ENCODE results near the gene GRK4. TPM values are rescaled to one million over a fixed set of nuclear protein-coding genes. Genes with fewer than 3 reads are reported as not detected.

The GRK4 gene
- total RNA-seq, 1 experiment from 2014 or later: 4.2 TPM

- Histone ChIP-seq H3K79me2 (ENCODE audit: insufficient read depth, low read length) (no peaks in the 10 kb centered on the region), H2AFZ (ENCODE audit: low read depth, low read length, poor library complexity, severe bottlenecking) (peak overlapping the region; percentile 6), H3K4me3 (replicated peaks in 1 of 2; ENCODE audit: low read depth in 1 of 2, low read length in 2 of 2) (no peak overlapping the region), H3K9me3 (ENCODE audit: control insufficient read depth in 1 of 2, insufficient read depth in 1 of 2, low read depth in 1 of 2, low read length in 2 of 2) (no peaks in the 10 kb centered on the region), H3K27me3 (ENCODE audit: insufficient read depth, low read length) (no peaks in the 10 kb centered on the region), H3K9me2 (ENCODE audit: insufficient read depth) (no peaks in the 10 kb centered on the region), H3K36me3 (ENCODE audit: control insufficient read depth in 1 of 2, insufficient read depth in 2 of 2, low read length in 2 of 2) (no peaks in the 10 kb centered on the region), H3K27ac (ENCODE audit: low read depth, low read length) (no peak overlapping the region), H3K9ac (ENCODE audit: low read length) (no peak overlapping the region), H3K4me2 (ENCODE audit: low read length) (no peak overlapping the region), H3K4me1 (ENCODE audit: control insufficient read depth in 1 of 2, insufficient read depth in 2 of 2, low read length in 2 of 2) (peaks cover 0 to 11% of the 10 kb centered on the region in 2 experiments; a peak in 2 of 4 replicates), H4K20me1 (ENCODE audit: insufficient read depth) (no peaks in the 10 kb centered on the region)
- peak; percentile 15 for DNase-seq (ENCODE audit: low read depth, low spot score)
- BruUV-seq (replicated peaks): no TSS peak
- POLR2A ChIA-PET: no interaction called here
- TF ChIP-seq CBX3 (IDR thresholded peaks at IDR 0.05; ENCODE audit: low read depth) (no peak), RAD21 (IDR thresholded peaks at IDR 0.05; ENCODE audit: low read depth) (peak; percentile 36; the same call in 1 of the 2 replicates), ZBTB33 (IDR thresholded peaks at IDR 0.05; ENCODE audit: extremely low read depth, insufficient replicate concordance, low read length) (no peak), EGR1 (IDR thresholded peaks at IDR 0.05; ENCODE audit: low read depth) (no peak), YY1 (IDR thresholded peaks at IDR 0.05; ENCODE audit: extremely low read depth, insufficient replicate concordance, low read depth, low read length) (no peak)
- TF ChIP-seq, protein P1, sequence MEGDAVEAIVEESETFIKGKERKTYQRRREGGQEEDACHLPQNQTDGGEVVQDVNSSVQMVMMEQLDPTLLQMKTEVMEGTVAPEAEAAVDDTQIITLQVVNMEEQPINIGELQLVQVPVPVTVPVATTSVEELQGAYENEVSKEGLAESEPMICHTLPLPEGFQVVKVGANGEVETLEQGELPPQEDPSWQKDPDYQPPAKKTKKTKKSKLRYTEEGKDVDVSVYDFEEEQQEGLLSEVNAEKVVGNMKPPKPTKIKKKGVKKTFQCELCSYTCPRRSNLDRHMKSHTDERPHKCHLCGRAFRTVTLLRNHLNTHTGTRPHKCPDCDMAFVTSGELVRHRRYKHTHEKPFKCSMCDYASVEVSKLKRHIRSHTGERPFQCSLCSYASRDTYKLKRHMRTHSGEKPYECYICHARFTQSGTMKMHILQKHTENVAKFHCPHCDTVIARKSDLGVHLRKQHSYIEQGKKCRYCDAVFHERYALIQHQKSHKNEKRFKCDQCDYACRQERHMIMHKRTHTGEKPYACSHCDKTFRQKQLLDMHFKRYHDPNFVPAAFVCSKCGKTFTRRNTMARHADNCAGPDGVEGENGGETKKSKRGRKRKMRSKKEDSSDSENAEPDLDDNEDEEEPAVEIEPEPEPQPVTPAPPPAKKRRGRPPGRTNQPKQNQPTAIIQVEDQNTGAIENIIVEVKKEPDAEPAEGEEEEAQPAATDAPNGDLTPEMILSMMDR (IDR thresholded peaks at IDR 0.05 in 2 of 3, conservative IDR thresholded peaks at IDR 0.05 in 1 of 3; ENCODE audit: borderline replicate concordance in 1 of 3, insufficient read depth in 1 of 3, low read depth in 2 of 3, low read length in 2 of 3): peak; percentile 27 to 34 (median 32); a peak in 4 of 6 replicates
- intact Hi-C loops (cut with micrococcal nuclease): no loop called here
- CTCF ChIA-PET: interaction anchor here (0.5 to 1.7 kb wide), 3 partner anchors 12 to 247 kb away, joined by 3 to 4 read pairs (median 3); no protein-coding TSS in a partner anchor
- RAD21 ChIA-PET (ENCODE audit: low non-redundant PET in 1 of 2, low total read pairs in 2 of 2, uncharacterized antibody in 2 of 2, unreplicated experiment in 2 of 2): no interaction called here
- peak; percentile 89 for ATAC-seq
Measured at GRCh38 chr4:3009422-3009821, 46.1 kb downstream of the GRK4 start.
